IMR-90 (cell line): ENCODE results near the gene SPPL2B. TPM values are rescaled to one million over a fixed set of nuclear protein-coding genes. Genes with fewer than 3 reads are reported as not detected.

Experiments used
- ATAC-seq: fragments of 200-7000 bp; cut with Tn5 transposase; 2 replicates; pipeline ENCODE4 v1.9.1; 2020; ENCODE audit warnings: low read depth, mild to moderate bottlenecking, moderate library complexity
- BruUV-seq: library from RNA; stranded (reverse); fragments of 400-500 nt; replicated peaks from 2 replicates; lab custom pipeline; 2021; lab: Mats Ljungman, UMichigan
- CTCF ChIA-PET: fragments of 300-600 bp; formaldehyde crosslinking; extraction: SDS; loops from one replicate; lab custom pipeline; 2021; ENCODE audit warnings: antibody characterized with exemption; lab: Yijun Ruan, JAX
- POLR2A ChIA-PET: fragments of 300-600 bp; sonication (Branson Sonifier 250); formaldehyde crosslinking; loops from one replicate; lab custom pipeline; 2022; ENCODE audit warnings: antibody characterized with exemption; ENCODE audit not compliant: unreplicated experiment; lab: Charles Lee
- DNase-seq: peaks from one replicate; pipeline ENCODE4 v3.0.0; 2013
- H2AFZ ChIP-seq: replicated peaks from 2 replicates; pipeline ENCODE3; 2013; ENCODE audit warnings: low read length, mild to moderate bottlenecking; ENCODE audit not compliant: poor library complexity
- H2AK5ac ChIP-seq: 2 replicates; pipeline ENCODE4 v1.6.1; 2013; ENCODE audit warnings: low read depth, low read length, inconsistent platforms
- H2AK9ac ChIP-seq: replicated peaks from 2 replicates; pipeline ENCODE3; 2013; ENCODE audit warnings: mild to moderate bottlenecking, low read depth, low read length, moderate library complexity; ENCODE audit not compliant: poor library complexity
- H2BK120ac ChIP-seq: 2 replicates; pipeline ENCODE4 v1.6.1; 2013; ENCODE audit warnings: low read depth, low read length, inconsistent platforms
- H2BK15ac ChIP-seq: 3 replicates; pipeline ENCODE4 v1.6.1; 2013; ENCODE audit warnings: low read depth, low read length, inconsistent platforms
- H2BK20ac ChIP-seq: 2 replicates; pipeline ENCODE4 v1.6.1; 2013; ENCODE audit warnings: low read depth, mild to moderate bottlenecking, inconsistent platforms, low read length, moderate library complexity
- H2BK5ac ChIP-seq: 2 replicates; pipeline ENCODE4 v1.6.1; 2013; ENCODE audit warnings: mild to moderate bottlenecking, low read depth, low read length, inconsistent platforms; ENCODE audit not compliant: poor library complexity, severe bottlenecking
- H3K14ac ChIP-seq: replicated peaks from 2 replicates; pipeline ENCODE4 v1.6.1; 2013; ENCODE audit warnings: low read depth, low read length, inconsistent platforms
- H3K18ac ChIP-seq: 2 replicates; pipeline ENCODE4 v1.6.1; 2013; ENCODE audit warnings: low read depth, low read length, control low read depth
- H3K23ac ChIP-seq: 2 replicates; pipeline ENCODE4 v1.6.1; 2013; ENCODE audit warnings: low read depth, low read length, inconsistent platforms
- H3K27ac ChIP-seq: 2 replicates; pipeline ENCODE4 v1.5.1; 2013; ENCODE audit warnings: mild to moderate bottlenecking, control low read depth, low read length; ENCODE audit not compliant: insufficient read depth
- H3K27me3 ChIP-seq: 2 replicates; pipeline ENCODE4 v1.6.1; 2013; ENCODE audit warnings: low read length; ENCODE audit not compliant: control insufficient read depth, insufficient read depth
- H3K36me3 ChIP-seq: 2 replicates; pipeline ENCODE4 v1.6.1; 2013; ENCODE audit warnings: low read length, mixed read lengths; ENCODE audit not compliant: control insufficient read depth, insufficient read depth
- H3K4ac ChIP-seq: 2 replicates; pipeline ENCODE4 v1.6.1; 2013; ENCODE audit warnings: low read depth, low read length, inconsistent platforms
- H3K4me1 ChIP-seq: 2 replicates; pipeline ENCODE4 v1.6.1; 2013; ENCODE audit warnings: low read length, mixed read lengths; ENCODE audit not compliant: control insufficient read depth, insufficient read depth
- H3K4me2 ChIP-seq: 2 replicates; pipeline ENCODE4 v1.6.1; 2013; ENCODE audit warnings: low read depth, mild to moderate bottlenecking, control low read depth, low read length, moderate library complexity
- H3K4me3 ChIP-seq: 2 replicates; pipeline ENCODE4 v1.5.1; 2013; ENCODE audit warnings: low read depth, mild to moderate bottlenecking, control low read depth, low read length, moderate library complexity; ENCODE audit not compliant: insufficient read depth
- H3K56ac ChIP-seq: 2 replicates; pipeline ENCODE4 v1.6.1; 2013; ENCODE audit warnings: low read length, inconsistent platforms; ENCODE audit not compliant: insufficient read depth; ENCODE audit errors: extremely low read depth
- H3K79me1 ChIP-seq, 2 experiments: 2 replicates each; pipeline ENCODE4 v1.6.1; 2013; ENCODE audit warnings: low read length in 2 of 2, inconsistent platforms in 1 of 2, low read depth in 1 of 2
- H3K9ac ChIP-seq: 2 replicates; pipeline ENCODE4 v1.6.1; 2013; ENCODE audit warnings: low read depth, low read length, control low read depth
- H3K9me1 ChIP-seq: 2 replicates; pipeline ENCODE4 v1.6.1; 2013; ENCODE audit warnings: low read length, inconsistent platforms; ENCODE audit not compliant: insufficient read depth
- H3K9me3 ChIP-seq: 2 replicates; pipeline ENCODE4 v1.6.1; 2013; ENCODE audit warnings: low read length; ENCODE audit not compliant: control insufficient read depth, insufficient read depth
- H4K20me1 ChIP-seq: 2 replicates; pipeline ENCODE4 v1.6.1; 2013; ENCODE audit warnings: low read length, inconsistent platforms; ENCODE audit not compliant: insufficient read depth
- H4K5ac ChIP-seq: 2 replicates; pipeline ENCODE4 v1.6.1; 2013; ENCODE audit warnings: mild to moderate bottlenecking, low read depth, low read length, control low read depth
- H4K8ac ChIP-seq, 2 experiments: 2 replicates each; pipeline ENCODE4 v1.6.1; 2013; ENCODE audit warnings: low read depth in 2 of 2, low read length in 2 of 2, control low read depth in 1 of 2, inconsistent platforms in 1 of 2
- H4K91ac ChIP-seq: 2 replicates; pipeline ENCODE4 v1.6.1; 2013; ENCODE audit warnings: low read depth, low read length, inconsistent platforms; ENCODE audit not compliant: insufficient read depth
- BHLHE40 ChIP-seq: fragments of 150-350 bp; IDR thresholded peaks from 2 replicates; pipeline ENCODE4 v1.6.1; 2016; ENCODE audit warnings: mild to moderate bottlenecking, low read depth, low read length
- CEBPB ChIP-seq: IDR thresholded peaks from 2 replicates; pipeline ENCODE4 v1.6.1; 2012; ENCODE audit warnings: low read depth, low read length, improper control_type of control experiment
- CHD1 ChIP-seq: IDR thresholded peaks from 2 replicates; pipeline ENCODE4 v1.6.1; 2012; ENCODE audit warnings: low read depth, low read length, improper control_type of control experiment
- CTCF ChIP-seq: conservative IDR thresholded peaks from 2 replicates; pipeline ENCODE4 v1.5.1; 2012; ENCODE audit warnings: mild to moderate bottlenecking, low read depth, low read length, improper control_type of control experiment
- ELK1 ChIP-seq: fragments of 150-350 bp; IDR thresholded peaks from 2 replicates; pipeline ENCODE4 v1.6.1; 2016; ENCODE audit warnings: low read depth, mild to moderate bottlenecking, low read length, moderate library complexity, borderline replicate concordance
- FOS ChIP-seq: fragments of 150-350 bp; IDR thresholded peaks from 2 replicates; pipeline ENCODE4 v1.6.1; 2016; ENCODE audit warnings: low read depth, low read length
- MAFK ChIP-seq: IDR thresholded peaks from 2 replicates; pipeline ENCODE4 v1.6.1; 2012; ENCODE audit warnings: low read depth, low read length, improper control_type of control experiment
- MAZ ChIP-seq: IDR thresholded peaks from 2 replicates; pipeline ENCODE4 v1.6.1; 2012; ENCODE audit warnings: low read depth, mild to moderate bottlenecking, low read length, improper control_type of control experiment, moderate library complexity, borderline replicate concordance
- MXI1 ChIP-seq: IDR thresholded peaks from 2 replicates; pipeline ENCODE4 v1.6.1; 2012; ENCODE audit warnings: low read depth, mild to moderate bottlenecking, low read length, moderate library complexity, borderline replicate concordance
- NFE2L2 ChIP-seq: fragments of 150-350 bp; IDR thresholded peaks from 2 replicates; pipeline ENCODE4 v1.6.1; 2016; ENCODE audit warnings: low read depth, mild to moderate bottlenecking, low read length
- POLR2A ChIP-seq: IDR thresholded peaks from 2 replicates; pipeline ENCODE4 v1.6.1; 2012; ENCODE audit warnings: mild to moderate bottlenecking, low read depth, low read length
- RAD21 ChIP-seq: IDR thresholded peaks from 2 replicates; pipeline ENCODE4 v1.6.1; 2012; ENCODE audit warnings: low read length, improper control_type of control experiment
- RCOR1 ChIP-seq: IDR thresholded peaks from 2 replicates; pipeline ENCODE4 v1.6.1; 2012; ENCODE audit warnings: mild to moderate bottlenecking, low read length, improper control_type of control experiment; ENCODE audit not compliant: insufficient replicate concordance
- RFX5 ChIP-seq: IDR thresholded peaks from 2 replicates; pipeline ENCODE4 v1.8.0; 2012; ENCODE audit warnings: low read depth, mild to moderate bottlenecking, low read length, moderate library complexity
- SMC3 ChIP-seq: fragments of 150-350 bp; IDR thresholded peaks from 2 replicates; pipeline ENCODE4 v1.6.1; 2016; ENCODE audit warnings: low read depth, mild to moderate bottlenecking, antibody characterized with exemption, low read length, moderate library complexity
- USF2 ChIP-seq: fragments of 150-350 bp; IDR thresholded peaks from 2 replicates; pipeline ENCODE4 v1.6.1; 2017; ENCODE audit warnings: mild to moderate bottlenecking, antibody characterized with exemption, low read length, low read depth
- WGBS, 2 experiments: methylation state at CpG; one replicate each; pipeline versions ENCODE4 v1.1.5 to v1.1.7; 2013; ENCODE audit warnings: missing lambda C conversion rate in 2 of 2; ENCODE audit not compliant: insufficient read length in 1 of 2; ENCODE audit errors: extremely low coverage in 2 of 2; 5-methylcytosine and 5-hydroxymethylcytosine counted together
- dilution Hi-C: fragments of 300-500 bp; cut with HindIII; formaldehyde crosslinking; loops from one replicate; pipeline ENCODE4 v1.14.3; 2018; ENCODE audit warnings: low sequenced_read_pairs; ENCODE audit not compliant: unreplicated experiment
- in situ Hi-C: fragments of 300-500 bp; cut with MboI; formaldehyde crosslinking; loops from 3 replicates; pipeline ENCODE4 v1.14.3; 2019; ENCODE audit warnings: low sequenced_read_pairs, inconsistent platforms, mixed read lengths
- intact Hi-C: fragments of 100-400 bp; cut with micrococcal nuclease; formaldehyde crosslinking; loops from 2 replicates; pipeline ENCODE4 v1.10.0; 2022
- polyA plus RNA-seq, 3 experiments: library from polyadenylated mRNA; depleted of rRNA; stranded (reverse); fragments of >200 nt; gene quantifications; 2 replicates each; pipeline ENCODE4 v1.2.3, GENCODE V29; 2012; ENCODE audit warnings: low replicate concordance in 1 of 3
- total RNA-seq: library from RNA; depleted of rRNA; stranded (reverse); fragments of >200 nt; gene quantifications from 2 replicates; pipeline ENCODE4 v1.2.3, GENCODE V29; 2012

SPPL2B gene
- total and polyA plus RNA-seq, 2 of the 4 experiments (the other 2 are of a cell fraction) = 3.4 to 45.7 TPM

GRCh38 chr19:2317300-2317699 is 11.2 kb upstream of the SPPL2B start:
- H3K56ac ChIP-seq = no peak overlapping the region
- H4K8ac ChIP-seq = no peak overlapping the region
- peaks cover 8% of the 10 kb centered on the region; the same call in 1 of the 2 replicates for H3K36me3 ChIP-seq
- no peak overlapping the region for H3K4me3 ChIP-seq
- peaks cover 3% of the 10 kb centered on the region for H3K9me3 ChIP-seq
- H3K9ac ChIP-seq = no peak overlapping the region
- H3K4me1 ChIP-seq = no peaks in the 10 kb centered on the region
- H3K27me3 ChIP-seq = peaks cover 5% of the 10 kb centered on the region
- ChIA-PET CTCF (interaction anchor here (0.7 to 1.3 kb wide), 2 partner anchors 15 to 161 kb away, joined by 3 read pairs; no protein-coding TSS in a partner anchor), POLR2A (no interaction called here)
- H2AK5ac ChIP-seq = no peak overlapping the region
- no peak overlapping the region for H2BK5ac ChIP-seq
- no peak overlapping the region for H3K27ac ChIP-seq
- in situ Hi-C loops = loop anchor here (10.0 kb wide), 1 partner anchor 162 kb away; the partner anchor contains the start of gene AP3D1
- no peak overlapping the region for H3K4ac ChIP-seq
- no peak overlapping the region for H3K4me2 ChIP-seq
- no peak overlapping the region for H4K5ac ChIP-seq
- WGBS, 2 experiments = 92% methylated on average over 5 of the region's 13 CpGs; no CpG with 5 or more reads in 1 of the 2 experiments
- no peak overlapping the region for H2BK15ac ChIP-seq
- BruUV-seq = no TSS peak
- H4K91ac ChIP-seq = no peak overlapping the region
- no peak overlapping the region for H3K23ac ChIP-seq
- H3K18ac ChIP-seq = no peak overlapping the region
- TF ChIP-seq MXI1 (no peak), SMC3 (no peak), RAD21 (no peak), MAFK (no peak), CHD1 (no peak), RFX5 (no peak), ELK1 (no peak), CTCF (no peak), FOS (no peak), RCOR1 (no peak), USF2 (no peak), POLR2A (no peak), MAZ (no peak), CEBPB (no peak), BHLHE40 (no peak), NFE2L2 (no peak)
- dilution Hi-C loops = no loop called here
- no peaks in the 10 kb centered on the region for H3K79me1 ChIP-seq
- no peak overlapping the region for H3K14ac ChIP-seq
- no peak overlapping the region for H2AK9ac ChIP-seq
- ATAC-seq = no peak
- no peak overlapping the region for H2BK120ac ChIP-seq
- intact Hi-C loops = loop anchor here (2.0 kb wide), 1 partner anchor 80 kb away; the partner anchor contains the start of genes PLEKHJ1 and SF3A2
- no peak overlapping the region for H2BK20ac ChIP-seq
- H2AFZ ChIP-seq = no peak overlapping the region
- no peaks in the 10 kb centered on the region for H3K9me1 ChIP-seq
- no peaks in the 10 kb centered on the region; the same call in 1 of the 2 replicates for H4K20me1 ChIP-seq
- no peak for DNase-seq
